B cell (primary cell): ENCODE measurements around the gene SHISA8. TPM values are rescaled to one million over a fixed set of nuclear protein-coding genes. Genes with fewer than 3 reads are reported as not detected.

Experiments
- ATAC-seq: fragments of 200-7000 bp; cut with Tn5 transposase; one replicate; pipeline ENCODE4 v1.10.0; 2021; ENCODE audit warnings: low read depth, mild to moderate bottlenecking, moderate number of reproducible peaks, moderate library complexity
- CTCF ChIA-PET: fragments of 350-600 bp; sonication (Branson Sonifier 250); formaldehyde crosslinking; loops from one replicate; lab custom pipeline; 2021; ENCODE audit warnings: antibody characterized with exemption, inconsistent platforms; lab: Charles Lee
- POLR2A ChIA-PET: fragments of 350-600 bp; sonication (Branson Sonifier 250); formaldehyde crosslinking; loops from one replicate; lab custom pipeline; 2021; ENCODE audit warnings: antibody characterized with exemption; lab: Charles Lee
- DNase-seq: peaks from one replicate; pipeline ENCODE4 v3.0.0; 2013
- H2AFZ ChIP-seq: 2 replicates; pipeline ENCODE4 v1.6.1; 2012; ENCODE audit warnings: mild to moderate bottlenecking, low read depth, low read length; ENCODE audit not compliant: insufficient read depth, poor library complexity, severe bottlenecking
- H3K27ac ChIP-seq, 2 donors: 1 replicate in 1 of 2; 2 replicates in 1 of 2; pipeline ENCODE4 v1.5.1; 2012 to 2013; ENCODE audit warnings: low read length in 2 of 2, mild to moderate bottlenecking in 2 of 2, moderate library complexity in 1 of 2
- H3K27me3 ChIP-seq, 4 experiments: fragments of 200-600 bp in 1 of 4; sonication (generic) in 1 of 4; replicated peaks in 1 of 4; 1 replicate in 2 of 4; 2 replicates in 2 of 4; pipeline versions ENCODE4 v1.6.1 to v1.7.0; 2013 to 2016; ENCODE audit warnings: low read length in 3 of 4, mild to moderate bottlenecking in 2 of 4, mixed read lengths in 1 of 4, moderate library complexity in 1 of 4; ENCODE audit not compliant: insufficient read depth in 4 of 4, control insufficient read depth in 3 of 4; ENCODE audit errors: control extremely low read depth in 1 of 4
- H3K36me3 ChIP-seq, 2 experiments: replicated peaks in 1 of 2; 1 replicate in 1 of 2; 2 replicates in 1 of 2; pipeline versions ENCODE4 v1.6.1 to v1.7.1; 2013; ENCODE audit warnings: low read length in 1 of 2; ENCODE audit not compliant: insufficient read depth in 2 of 2, control insufficient read depth in 1 of 2; ENCODE audit errors: control extremely low read depth in 1 of 2, extremely low read depth in 1 of 2
- H3K4me1 ChIP-seq, 2 donors: fragments of 200-600 bp in 1 of 2; sonication (generic) in 1 of 2; 1 replicate in 1 of 2; 2 replicates in 1 of 2; pipeline versions ENCODE4 v1.5.1 to v1.6.1; 2013 to 2017; ENCODE audit warnings: low read length in 2 of 2; ENCODE audit not compliant: control insufficient read depth in 2 of 2, insufficient read depth in 2 of 2
- H3K4me2 ChIP-seq: replicated peaks from 2 replicates; pipeline ENCODE3; 2012; ENCODE audit warnings: mild to moderate bottlenecking, low read depth, low read length; ENCODE audit not compliant: poor library complexity, severe bottlenecking
- H3K4me3 ChIP-seq, 5 experiments: fragments of 200-600 bp in 1 of 5; sonication (generic) in 1 of 5; 1 replicate in 3 of 5; 2 replicates in 2 of 5; pipeline versions ENCODE4 v1.5.1 to v1.7.0; 2011 to 2016; ENCODE audit warnings: low read length in 4 of 5, mild to moderate bottlenecking in 4 of 5, low read depth in 2 of 5, control low read depth in 1 of 5, moderate library complexity in 1 of 5; ENCODE audit not compliant: insufficient read depth in 1 of 5; ENCODE audit errors: control extremely low read depth in 1 of 5, extremely low read depth in 1 of 5
- H3K79me2 ChIP-seq: fragments of 200-600 bp; sonication (generic); one replicate; pipeline ENCODE4 v1.6.0; 2016; ENCODE audit warnings: low read length; ENCODE audit not compliant: control insufficient read depth, insufficient read depth
- H3K9ac ChIP-seq: fragments of 200-600 bp; sonication (generic); 2 replicates; pipeline ENCODE4 v1.6.1; 2017; ENCODE audit warnings: mild to moderate bottlenecking, low read length, moderate library complexity
- H3K9me3 ChIP-seq, 3 donors: one replicate each; pipeline versions ENCODE4 v1.6.1 to v1.7.1; 2013; ENCODE audit warnings: low read length in 2 of 3; ENCODE audit not compliant: control insufficient read depth in 2 of 3, insufficient read depth in 1 of 3; ENCODE audit errors: control extremely low read depth in 1 of 3
- H4K20me1 ChIP-seq: 2 replicates; pipeline ENCODE4 v1.6.0; 2012; ENCODE audit warnings: mild to moderate bottlenecking, low read length; ENCODE audit not compliant: insufficient read depth, control insufficient read depth, poor library complexity, severe bottlenecking
- H3K27ac Mint-ChIP-seq: one replicate; pipeline ENCODE4 v1.8.0; 2021; ENCODE audit warnings: mixed read lengths
- H3K27me3 Mint-ChIP-seq: one replicate; pipeline ENCODE4 v1.8.0; 2021; ENCODE audit warnings: mixed read lengths
- H3K4me1 Mint-ChIP-seq: one replicate; pipeline ENCODE4 v1.8.0; 2021; ENCODE audit warnings: mixed read lengths
- H3K4me3 Mint-ChIP-seq: one replicate; pipeline ENCODE4 v1.8.0; 2021; ENCODE audit warnings: mixed read lengths
- H3K9me3 Mint-ChIP-seq: one replicate; pipeline ENCODE4 v1.8.0; 2022; ENCODE audit warnings: mixed read lengths; ENCODE audit not compliant: insufficient read depth
- EZH2 ChIP-seq: IDR thresholded peaks from 2 replicates; pipeline ENCODE4 v1.6.1; 2012; ENCODE audit warnings: borderline replicate concordance, low read depth, mild to moderate bottlenecking, moderate library complexity, low read length; ENCODE audit not compliant: insufficient read depth, poor library complexity, severe bottlenecking
- WGBS: methylation state at CpG from one replicate; pipeline ENCODE4 v1.1.5; 2013; ENCODE audit warnings: missing lambda C conversion rate; ENCODE audit not compliant: insufficient coverage; 5-methylcytosine and 5-hydroxymethylcytosine counted together
- intact Hi-C: fragments of 100-400 bp; cut with micrococcal nuclease; formaldehyde crosslinking; loops from one replicate; pipeline ENCODE4 v1.10.0; 2022
- polyA plus RNA-seq: library from polyadenylated mRNA; depleted of rRNA; stranded (reverse); fragments of >200 nt; gene quantifications from 2 replicates; pipeline ENCODE4 v1.2.3, GENCODE V29; 2012
- total RNA-seq, 2 donors: library from RNA; stranded (reverse); fragments of 120-200 nt in 1 of 2; gene quantifications; 1 replicate in 1 of 2; 2 replicates in 1 of 2; pipeline versions ENCODE4 v1.2.3 to v1.2.4, GENCODE V29; 2013 to 2022
- TF ChIP-seq, protein P1 (sequence below): fragments of 200-600 bp; IDR thresholded peaks from one replicate; pipeline ENCODE4 v1.8.0; 2022; ENCODE audit warnings: antibody characterized with exemption, mild to moderate bottlenecking

SHISA8 gene
- total and polyA plus RNA-seq, 2 donors (not counting 1 experiment from before 2014, with no cell fraction given): 22.4 to 46.5 TPM

- ChIA-PET CTCF (interaction anchor here (17.9 kb wide), 1 partner anchor 15 kb away, joined by 499 read pairs; no protein-coding TSS in a partner anchor), POLR2A (interaction anchor here (0.6 to 16.8 kb wide), 7 partner anchors 12 to 635 kb away, joined by 4 to 960 read pairs (median 8); partner anchors contain the start of gene SREBF2)
- peaks cover 0 to 32% of the 10 kb centered on the region in 2 experiments for H3K36me3 ChIP-seq
- H3K9ac ChIP-seq: no peak overlapping the region
- intact Hi-C loops: no loop called here
- no peak overlapping the region for H3K4me3 ChIP-seq
- Mint-ChIP-seq H3K27ac (peak overlapping the region; percentile 97), H3K4me3 (peak overlapping the region; percentile 62), H3K9me3 (no peaks in the 10 kb centered on the region), H3K4me1 (peaks cover 70% of the 10 kb centered on the region), H3K27me3 (no peaks in the 10 kb centered on the region)
- WGBS: 16% methylated on average over 3 of the region's 5 CpGs
- peak overlapping the region; percentile 54 to 94 for H3K27ac ChIP-seq
- TF ChIP-seq, protein P1, sequence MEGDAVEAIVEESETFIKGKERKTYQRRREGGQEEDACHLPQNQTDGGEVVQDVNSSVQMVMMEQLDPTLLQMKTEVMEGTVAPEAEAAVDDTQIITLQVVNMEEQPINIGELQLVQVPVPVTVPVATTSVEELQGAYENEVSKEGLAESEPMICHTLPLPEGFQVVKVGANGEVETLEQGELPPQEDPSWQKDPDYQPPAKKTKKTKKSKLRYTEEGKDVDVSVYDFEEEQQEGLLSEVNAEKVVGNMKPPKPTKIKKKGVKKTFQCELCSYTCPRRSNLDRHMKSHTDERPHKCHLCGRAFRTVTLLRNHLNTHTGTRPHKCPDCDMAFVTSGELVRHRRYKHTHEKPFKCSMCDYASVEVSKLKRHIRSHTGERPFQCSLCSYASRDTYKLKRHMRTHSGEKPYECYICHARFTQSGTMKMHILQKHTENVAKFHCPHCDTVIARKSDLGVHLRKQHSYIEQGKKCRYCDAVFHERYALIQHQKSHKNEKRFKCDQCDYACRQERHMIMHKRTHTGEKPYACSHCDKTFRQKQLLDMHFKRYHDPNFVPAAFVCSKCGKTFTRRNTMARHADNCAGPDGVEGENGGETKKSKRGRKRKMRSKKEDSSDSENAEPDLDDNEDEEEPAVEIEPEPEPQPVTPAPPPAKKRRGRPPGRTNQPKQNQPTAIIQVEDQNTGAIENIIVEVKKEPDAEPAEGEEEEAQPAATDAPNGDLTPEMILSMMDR: no peak
- TF ChIP-seq EZH2: no peak
- no peak overlapping the region for H2AFZ ChIP-seq
- DNase-seq (peak; percentile 65), ATAC-seq (no peak)
- H4K20me1 ChIP-seq: peaks cover 44% of the 10 kb centered on the region
- peaks cover 0 to 13% (median 0%) of the 10 kb centered on the region in 3 donors for H3K9me3 ChIP-seq
- H3K4me1 ChIP-seq: peaks cover 72 to 86% of the 10 kb centered on the region in 2 donors
- peak overlapping the region; percentile 60 for H3K4me2 ChIP-seq
- H3K27me3 ChIP-seq: no peaks in the 10 kb centered on the region
- H3K79me2 ChIP-seq: peaks cover 73% of the 10 kb centered on the region
Measured at GRCh38 chr22:41922328-41922727, 7.5 kb upstream of the SHISA8 start.
